Measurements from ENCODE around the gene GALNTL6. TPM values are rescaled to one million over a fixed set of nuclear protein-coding genes. Genes with fewer than 3 reads are reported as not detected.
"Not testable (repeated sequence)": the region's sequence is repeated elsewhere in the genome, so short reads cannot be mapped to it uniquely, and the experiment has no call there.

GALNTL6 gene
- total and polyA plus RNA-seq, 9 of the 15 experiments (the other 6 are each of a cell fraction or from before 2014, with no cell fraction given), result 0.18 to 0.50 (median 0.29) TPM

- ATAC-seq; H3K36me3 ChIP-seq (ENCODE audit: control insufficient read depth, insufficient read depth, low read length); H2AFZ ChIP-seq (ENCODE audit: low read depth, low read length); H3K27me3 ChIP-seq (ENCODE audit: control insufficient read depth in 2 of 2, insufficient read depth in 2 of 2, low read length in 2 of 2); H3K4me1 ChIP-seq (replicated peaks in 1 of 2; ENCODE audit: control insufficient read depth in 2 of 2, insufficient read depth in 2 of 2, low read length in 2 of 2); intact Hi-C loops (cut with micrococcal nuclease); H3K4me2 ChIP-seq (ENCODE audit: insufficient read depth, low read length); H3K79me2 ChIP-seq (ENCODE audit: control insufficient read depth, insufficient read depth, low read length); H3K4me3 ChIP-seq; POLR2A ChIA-PET; H3K9me1 ChIP-seq (ENCODE audit: control insufficient read depth, insufficient read depth, low read length); H3K9me3 ChIP-seq (replicated peaks; ENCODE audit: control insufficient read depth, insufficient read depth, low read depth, low read length); BruUV-seq (replicated peaks); H3K9ac ChIP-seq (ENCODE audit: insufficient read depth in 1 of 2, low read depth in 2 of 2, low read length in 2 of 2); DNase-seq (ENCODE audit: extremely low read depth in 1 of 4, low spot score in 3 of 4); H4K20me1 ChIP-seq (replicated peaks; ENCODE audit: control insufficient read depth, insufficient read depth, low read length); in situ Hi-C loops (cut with MboI); H3K27ac ChIP-seq (ENCODE audit: extremely low read depth, low read depth, low read length); CTCF ChIA-PET (ENCODE audit: low intra/inter-chr PET ratio); FAIRE-seq: not testable (repeated sequence)
- peak; percentile 72; the same call in 1 of the 2 replicates for TF ChIP-seq TRIM28 (IDR thresholded peaks at IDR 0.05)
- TF ChIP-seq ZNF445 (CRISPR knock-in tag; IDR thresholded peaks at IDR 0.05; ENCODE audit: low read depth), result peak; percentile 92; the same call in 1 of the 2 replicates
- WGBS (ENCODE audit: insufficient coverage, low coverage, missing lambda C conversion rate), result 21% methylated on average over 3 of the region's 4 CpGs
Measured at GRCh38 chr4:172970189-172970588, 1157.0 kb downstream of the GALNTL6 start.

GRCh38 chr4:172974586-172974985 is 1161.4 kb downstream of the GALNTL6 start:
- 9% methylated on average over 7 of the region's 7 CpGs for WGBS (ENCODE audit: insufficient coverage, low coverage, missing lambda C conversion rate)
- H3K4me2 ChIP-seq (ENCODE audit: insufficient read depth, low read length), result no peak overlapping the region
- H3K4me3 ChIP-seq, result no peak overlapping the region
- in situ Hi-C loops (cut with MboI) (no loop called here), intact Hi-C loops (cut with micrococcal nuclease) (no loop called here)
- H2AFZ ChIP-seq (ENCODE audit: low read depth, low read length), result no peak overlapping the region
- H3K4me1 ChIP-seq (replicated peaks in 1 of 2; ENCODE audit: control insufficient read depth in 2 of 2, insufficient read depth in 2 of 2, low read length in 2 of 2), result peaks cover 0 to 6% of the 10 kb centered on the region in 2 experiments; a peak in 2 of 5 replicates
- H4K20me1 ChIP-seq (replicated peaks; ENCODE audit: control insufficient read depth, insufficient read depth, low read length), result no peaks in the 10 kb centered on the region
- H3K79me2 ChIP-seq (ENCODE audit: control insufficient read depth, insufficient read depth, low read length), result no peaks in the 10 kb centered on the region
- H3K9me1 ChIP-seq (ENCODE audit: control insufficient read depth, insufficient read depth, low read length), result no peaks in the 10 kb centered on the region
- BruUV-seq (replicated peaks), result no TSS peak
- ATAC-seq (no peak), DNase-seq (ENCODE audit: extremely low read depth in 1 of 4, low spot score in 3 of 4) (no peak), FAIRE-seq (no peak)
- CTCF ChIA-PET (ENCODE audit: low intra/inter-chr PET ratio), result no interaction called here
- no peaks in the 10 kb centered on the region for H3K9me3 ChIP-seq (replicated peaks; ENCODE audit: control insufficient read depth, insufficient read depth, low read depth, low read length)
- POLR2A ChIA-PET, result interaction anchor here (0.8 kb wide), 1 partner anchor 18 kb away, joined by 5 read pairs; no protein-coding TSS in a partner anchor
- no peaks in the 10 kb centered on the region for H3K36me3 ChIP-seq (ENCODE audit: control insufficient read depth, insufficient read depth, low read length)
- H3K27ac ChIP-seq (ENCODE audit: extremely low read depth, low read depth, low read length), result no peak overlapping the region
- H3K27me3 ChIP-seq (ENCODE audit: control insufficient read depth in 2 of 2, insufficient read depth in 2 of 2, low read length in 2 of 2), result peaks cover 3 to 13% of the 10 kb centered on the region in 2 experiments; a peak in 3 of 5 replicates
- no peak overlapping the region for H3K9ac ChIP-seq (ENCODE audit: insufficient read depth in 1 of 2, low read depth in 2 of 2, low read length in 2 of 2)
- no peak for TF ChIP-seq NR2C2 (CRISPR knock-in tag; IDR thresholded peaks at IDR 0.05)
- no peak for TF ChIP-seq NR2C2 (tag; IDR thresholded peaks at IDR 0.05)
- TF ChIP-seq XRCC4 (IDR thresholded peaks at IDR 0.05; ENCODE audit: extremely low read depth, insufficient read depth, insufficient read length), result no peak
- no peak for TF ChIP-seq SP1 (CRISPR knock-in tag; IDR thresholded peaks at IDR 0.05)
- no peak for TF ChIP-seq KDM1A (IDR thresholded peaks at IDR 0.05)
- TF ChIP-seq NR4A1 (CRISPR knock-in tag; IDR thresholded peaks at IDR 0.05), result no peak
- TF ChIP-seq NR4A1 (tag; IDR thresholded peaks at IDR 0.05), result no peak
- TF ChIP-seq MAX (CRISPR knock-in tag; IDR thresholded peaks at IDR 0.05), result no peak
- TF ChIP-seq ZNF785 (CRISPR knock-in tag; IDR thresholded peaks at IDR 0.05), result no peak
- no peak for TF ChIP-seq ZNF143 (CRISPR knock-in tag; IDR thresholded peaks at IDR 0.05)
- no peak for TF ChIP-seq MTA3 (IDR thresholded peaks at IDR 0.05; ENCODE audit: borderline replicate concordance)
- no peak for TF ChIP-seq HMBOX1 (IDR thresholded peaks at IDR 0.05)
- TF ChIP-seq E2F4 (CRISPR knock-in tag; IDR thresholded peaks at IDR 0.05; ENCODE audit: low read depth), result no peak

All from K562 (cell line).